ENCODE data around the gene LCTL.

Gene LCTL

GRCh38 chr15:66564136-66565041 lies 1.4 kb downstream of the LCTL start:
- Histone ChIP-seq H3K4me3 (ENCODE audit: low read depth, low read length, poor library complexity, severe bottlenecking) (no peak overlapping the region), H3K4me1 (ENCODE audit: insufficient read depth, low read length, severe bottlenecking) (peaks cover 3% of the 10 kb centered on the region), H3K36me3 (ENCODE audit: insufficient read depth, low read length) (no peaks in the 10 kb centered on the region), H3K27me3 (ENCODE audit: insufficient read depth, low read length) (no peaks in the 10 kb centered on the region; the same call in 1 of the 2 replicates), H3F3A (ENCODE audit: insufficient read depth, low read length) (no peaks in the 10 kb centered on the region), H3K4me2 (ENCODE audit: low read length) (no peak overlapping the region), H3K27ac (ENCODE audit: low read depth, low read length, poor library complexity, severe bottlenecking) (no peak overlapping the region), H2AFZ (ENCODE audit: low read length) (no peak overlapping the region), H3K9me3 (ENCODE audit: low read length) (no peaks in the 10 kb centered on the region), H3K9me2 (ENCODE audit: low read depth, low read length) (no peaks in the 10 kb centered on the region), H3K9ac (ENCODE audit: low read length) (no peak overlapping the region), H4K20me1 (ENCODE audit: insufficient read depth, low read length) (no peaks in the 10 kb centered on the region), H3K79me2 (ENCODE audit: insufficient read depth, low read length) (no peaks in the 10 kb centered on the region)
- TF ChIP-seq CTCF (IDR thresholded peaks at IDR 0.05; ENCODE audit: low read length) (no peak), EZH2 (IDR thresholded peaks at IDR 0.05; ENCODE audit: borderline replicate concordance, low read length) (no peak)

GRCh38 chr15:66563566-66564110 lies 2.2 kb downstream of the LCTL start:
- TF ChIP-seq CTCF (IDR thresholded peaks at IDR 0.05; ENCODE audit: low read length) (no peak), EZH2 (IDR thresholded peaks at IDR 0.05; ENCODE audit: borderline replicate concordance, low read length) (no peak)
- H3K9ac ChIP-seq (ENCODE audit: low read length): no peak overlapping the region
- no peaks in the 10 kb centered on the region for H3K36me3 ChIP-seq (ENCODE audit: insufficient read depth, low read length)
- H3K9me2 ChIP-seq (ENCODE audit: low read depth, low read length): no peaks in the 10 kb centered on the region
- no peaks in the 10 kb centered on the region for H4K20me1 ChIP-seq (ENCODE audit: insufficient read depth, low read length)
- no peak overlapping the region for H3K4me3 ChIP-seq (ENCODE audit: low read depth, low read length, poor library complexity, severe bottlenecking)
- H2AFZ ChIP-seq (ENCODE audit: low read length): no peak overlapping the region
- H3F3A ChIP-seq (ENCODE audit: insufficient read depth, low read length): no peaks in the 10 kb centered on the region
- no peaks in the 10 kb centered on the region for H3K79me2 ChIP-seq (ENCODE audit: insufficient read depth, low read length)
- no peak overlapping the region for H3K4me2 ChIP-seq (ENCODE audit: low read length)
- no peaks in the 10 kb centered on the region for H3K9me3 ChIP-seq (ENCODE audit: low read length)
- H3K27me3 ChIP-seq (ENCODE audit: insufficient read depth, low read length): no peaks in the 10 kb centered on the region; the same call in 1 of the 2 replicates
- peaks cover 3% of the 10 kb centered on the region for H3K4me1 ChIP-seq (ENCODE audit: insufficient read depth, low read length, severe bottlenecking)
- H3K27ac ChIP-seq (ENCODE audit: low read depth, low read length, poor library complexity, severe bottlenecking): no peak overlapping the region

GRCh38 chr15:66563126-66563525 lies 2.7 kb downstream of the LCTL start:
- Histone ChIP-seq H4K20me1 (ENCODE audit: insufficient read depth, low read length) (no peaks in the 10 kb centered on the region), H3K4me3 (ENCODE audit: low read depth, low read length, poor library complexity, severe bottlenecking) (no peak overlapping the region), H3K79me2 (ENCODE audit: insufficient read depth, low read length) (no peaks in the 10 kb centered on the region), H3K27ac (ENCODE audit: low read depth, low read length, poor library complexity, severe bottlenecking) (no peak overlapping the region), H3K9me2 (ENCODE audit: low read depth, low read length) (no peaks in the 10 kb centered on the region), H3K27me3 (ENCODE audit: insufficient read depth, low read length) (no peaks in the 10 kb centered on the region; the same call in 1 of the 2 replicates), H3K4me2 (ENCODE audit: low read length) (no peak overlapping the region), H3K9ac (ENCODE audit: low read length) (no peak overlapping the region), H3K4me1 (ENCODE audit: insufficient read depth, low read length, severe bottlenecking) (peaks cover 3% of the 10 kb centered on the region), H3F3A (ENCODE audit: insufficient read depth, low read length) (no peaks in the 10 kb centered on the region), H2AFZ (ENCODE audit: low read length) (no peak overlapping the region), H3K9me3 (ENCODE audit: low read length) (no peaks in the 10 kb centered on the region), H3K36me3 (ENCODE audit: insufficient read depth, low read length) (no peaks in the 10 kb centered on the region)
- no peak for TF ChIP-seq EZH2 (IDR thresholded peaks at IDR 0.05; ENCODE audit: borderline replicate concordance, low read length)
- TF ChIP-seq CTCF (IDR thresholded peaks at IDR 0.05; ENCODE audit: low read length): no peak

Data from OCI-LY1 (cell line).